Putamen (tissue), 1 donor: ENCODE data around the gene AUH.
"Not testable (repeated sequence)": the region's sequence is repeated elsewhere in the genome, so short reads cannot be mapped to it uniquely, and the experiment has no call there.

Experiments
- DNase-seq: peaks from one replicate; pipeline ENCODE4 v3.0.0-alpha.2; 2016; ENCODE audit warnings: low spot score

The AUH gene

DNA sequence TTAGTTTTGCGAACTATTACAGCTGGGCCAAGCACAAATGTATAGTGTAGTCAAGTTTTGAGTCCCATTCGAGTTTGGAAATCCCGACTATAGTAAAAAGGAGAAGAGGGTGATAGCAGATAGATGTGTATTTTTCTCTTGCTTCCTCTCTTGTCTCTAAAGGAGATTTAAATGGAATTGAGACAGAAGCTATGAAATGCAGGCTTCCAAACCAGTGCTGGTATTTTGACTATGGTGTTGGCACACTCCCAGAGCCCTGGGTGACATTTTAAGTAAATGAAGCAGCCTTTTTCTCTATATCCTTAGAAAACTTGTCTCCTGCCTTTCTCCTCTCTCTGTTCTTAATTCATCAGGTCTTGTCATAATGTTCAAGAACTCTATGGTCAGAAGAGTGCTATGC lies 17.7 kb upstream of the AUH start:
- no peak for DNase-seq

DNA sequence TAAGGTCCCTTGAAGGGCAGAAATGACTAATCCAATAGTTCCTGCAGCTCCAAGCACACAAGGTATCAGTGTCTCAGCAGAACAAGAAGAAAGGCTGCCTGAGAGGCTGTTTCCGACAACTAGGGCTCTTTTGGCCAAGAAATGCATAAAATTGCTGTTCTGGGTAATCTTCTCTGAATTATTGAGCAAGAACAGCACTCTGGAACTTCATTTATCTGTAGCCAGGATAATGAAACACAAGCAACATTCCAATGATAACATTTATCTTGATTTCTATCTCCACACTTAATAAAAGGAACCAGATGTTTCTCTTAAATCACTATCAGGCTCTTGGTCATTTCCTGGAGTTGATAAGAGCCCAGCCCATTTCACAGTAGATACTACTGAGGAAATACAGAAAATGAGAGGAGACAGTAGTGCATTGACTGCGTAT lies 17.0 kb upstream of the AUH start:
- DNase-seq, result no peak

DNA sequence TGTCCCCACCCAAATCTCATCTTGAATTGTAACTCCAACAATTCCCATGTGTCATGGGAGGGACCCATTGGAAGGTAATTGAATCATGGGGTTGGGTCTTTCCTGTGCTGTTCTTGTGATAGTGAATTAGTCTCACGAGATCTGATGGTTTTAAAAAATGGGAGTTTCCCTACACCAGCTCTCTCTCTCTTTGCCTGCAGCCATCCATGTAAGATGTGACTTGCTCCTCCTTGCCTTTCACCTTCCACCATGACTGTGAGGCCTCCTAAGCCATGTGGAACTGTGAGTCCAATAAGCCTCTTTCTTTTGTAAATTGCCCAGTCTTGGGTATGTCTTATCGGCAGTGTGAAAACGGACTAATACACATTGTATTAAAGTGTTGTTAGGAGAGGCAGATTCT lies 16.3 kb upstream of the AUH start:
- not testable (repeated sequence) for DNase-seq

- no peak for DNase-seq
Observed at GRCh38 chr9:91376239-91376638, 14.5 kb upstream of the AUH start.

DNA sequence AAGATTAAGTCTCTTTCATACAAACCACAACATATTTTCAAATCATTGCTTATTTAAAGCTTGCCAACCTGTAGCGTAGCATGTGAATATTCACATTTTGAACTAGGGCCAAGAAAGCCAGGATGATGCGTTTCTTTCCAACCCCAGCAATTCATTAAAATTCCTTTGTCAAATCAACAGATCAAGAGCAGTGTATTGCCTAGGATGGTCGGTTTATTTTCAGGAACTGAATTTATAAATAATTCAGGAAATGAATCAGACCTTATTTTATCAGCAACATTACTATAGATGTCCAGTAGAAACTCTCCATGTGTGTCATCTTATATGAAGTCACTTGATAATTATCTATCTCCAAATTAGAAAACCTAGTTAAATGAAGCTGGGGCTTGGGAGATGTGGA lies 13.2 kb upstream of the AUH start:
- DNase-seq, result no peak

GRCh38 chr9:91371894-91372293 lies 10.2 kb upstream of the AUH start:
- DNase-seq, result no peak

DNA sequence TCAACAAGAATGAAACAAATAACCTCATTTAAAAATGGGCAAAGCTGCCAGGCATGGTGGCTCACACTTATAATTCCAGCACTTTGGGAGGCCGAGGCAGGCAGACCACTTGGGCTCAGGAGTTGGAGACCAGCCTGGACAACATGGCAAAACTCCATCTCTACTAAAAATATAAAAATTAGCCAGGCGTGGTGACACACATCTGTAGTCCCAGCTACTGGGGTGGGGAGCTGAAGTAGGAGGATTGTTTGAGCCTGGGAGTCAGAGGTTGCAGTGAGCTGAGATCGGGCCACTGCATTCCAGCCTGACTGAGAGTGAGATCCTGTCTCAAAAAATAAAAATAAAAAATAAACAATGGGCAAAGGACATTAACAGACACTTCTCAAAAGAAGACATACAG lies 8.3 kb upstream of the AUH start:
- not testable (repeated sequence) for DNase-seq

- no peak for DNase-seq
Observed at GRCh38 chr9:91364702-91365101, 3.0 kb upstream of the AUH start.

- DNase-seq, result no peak
Observed at GRCh38 chr9:91364005-91364404, 2.3 kb upstream of the AUH start.

GRCh38 chr9:91362051-91362611 lies 413 bp upstream of the AUH start:
- no peak for DNase-seq

DNA sequence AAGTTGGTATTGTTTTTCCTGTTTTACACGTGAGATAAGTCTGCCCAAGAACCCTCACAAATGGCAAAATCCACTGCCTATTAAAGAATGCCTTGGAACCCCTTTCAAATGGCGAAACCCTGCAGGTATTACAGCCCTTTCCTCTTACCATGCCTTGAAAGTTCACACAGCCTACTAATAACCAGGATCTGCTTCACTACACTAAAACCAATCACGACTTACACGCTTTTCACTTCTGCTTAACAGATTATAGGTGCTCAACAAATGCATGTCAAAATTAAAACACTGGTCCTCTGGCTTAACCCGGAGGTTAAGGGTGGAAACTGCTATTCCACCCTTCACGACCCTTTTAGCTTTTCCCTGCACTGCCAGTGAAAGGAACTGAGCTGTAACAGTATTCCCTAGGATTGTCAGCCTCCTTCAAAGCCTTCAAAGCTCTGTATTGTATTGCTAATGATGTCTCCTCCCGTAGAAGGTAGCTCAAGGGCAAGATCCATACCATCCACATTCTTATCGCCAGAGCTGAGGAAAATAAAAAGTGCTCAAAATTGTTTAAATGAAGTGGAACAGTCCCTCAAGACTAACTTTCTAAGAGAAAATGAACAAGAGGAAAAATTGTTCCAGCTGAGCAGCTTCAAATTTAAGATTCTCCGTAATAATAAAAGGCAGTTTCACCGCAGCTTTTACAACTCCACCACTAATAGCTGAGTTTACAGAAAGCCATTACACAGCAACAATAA lies 997 bp downstream of the AUH start:
- no peak for DNase-seq

DNA sequence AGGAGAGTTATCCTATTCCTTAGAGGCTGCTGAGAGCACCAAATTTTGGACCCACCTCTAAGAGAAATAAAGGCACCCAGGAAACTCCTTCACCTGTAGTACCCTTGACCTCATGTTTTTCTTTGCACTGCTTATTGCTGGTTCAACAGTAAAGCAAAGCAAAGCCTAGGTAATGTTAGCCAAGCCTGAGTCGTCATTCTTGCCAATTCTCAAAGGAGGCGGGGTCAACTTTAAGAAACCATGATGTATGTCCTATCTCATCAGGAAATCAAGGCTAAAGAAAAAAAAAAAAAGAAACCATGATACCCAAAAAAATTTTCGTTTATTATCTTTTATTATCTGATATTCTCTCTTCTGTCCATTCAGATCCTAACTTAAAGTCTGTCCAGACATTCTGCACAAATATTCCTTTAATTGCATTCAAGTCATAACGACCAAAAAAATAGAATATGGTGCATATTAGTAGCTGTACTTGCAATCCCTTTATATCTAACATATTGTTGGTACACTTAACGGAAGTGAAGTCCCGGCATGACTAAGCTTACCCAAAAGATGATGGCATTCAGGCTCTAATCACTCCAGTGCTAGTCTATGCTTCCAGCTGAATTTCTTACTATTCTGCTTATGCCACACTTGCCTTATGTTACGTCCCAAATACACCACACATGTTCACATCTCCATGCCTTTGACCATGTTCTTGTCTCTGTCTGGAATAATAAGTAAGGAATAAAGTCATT lies 1.8 kb downstream of the AUH start:
- DNase-seq, result no peak

DNA sequence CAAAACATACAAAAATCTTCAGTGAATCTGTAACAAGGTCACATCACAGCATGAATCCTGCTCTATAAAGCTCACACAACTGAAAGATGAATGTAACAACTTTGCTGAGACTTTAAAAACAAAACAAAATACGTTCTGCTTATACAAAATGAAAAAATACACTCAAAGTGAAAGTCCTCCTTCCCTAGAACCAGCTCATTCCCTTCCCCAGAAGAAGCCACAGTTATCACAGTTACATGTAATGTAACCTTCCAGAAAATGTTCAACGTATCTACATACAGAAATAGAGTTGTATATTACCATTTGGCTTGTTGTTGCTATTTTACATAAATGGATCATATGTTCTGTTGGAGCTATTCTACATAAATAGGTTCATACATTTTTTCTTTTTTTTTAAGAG lies 2.6 kb downstream of the AUH start:
- DNase-seq, result no peak

DNA sequence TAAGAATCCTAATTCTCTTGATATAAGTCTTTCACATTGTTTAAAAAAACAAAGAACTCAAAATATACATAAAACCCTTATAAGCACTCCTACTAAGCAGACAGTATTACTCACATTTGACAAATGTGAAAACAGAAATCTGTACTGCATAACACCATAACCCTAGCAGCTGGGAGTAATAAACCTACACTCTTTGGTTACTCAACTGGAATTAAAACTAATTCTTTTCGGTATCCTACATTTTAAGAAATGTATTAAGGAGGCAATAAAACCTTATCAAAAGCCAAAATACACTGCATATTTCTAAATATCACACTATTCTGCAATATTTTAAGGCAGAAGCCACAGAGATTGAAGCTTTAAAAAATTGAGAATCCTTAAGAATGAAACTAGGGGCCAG lies 6.8 kb downstream of the AUH start:
- no peak for DNase-seq

DNA sequence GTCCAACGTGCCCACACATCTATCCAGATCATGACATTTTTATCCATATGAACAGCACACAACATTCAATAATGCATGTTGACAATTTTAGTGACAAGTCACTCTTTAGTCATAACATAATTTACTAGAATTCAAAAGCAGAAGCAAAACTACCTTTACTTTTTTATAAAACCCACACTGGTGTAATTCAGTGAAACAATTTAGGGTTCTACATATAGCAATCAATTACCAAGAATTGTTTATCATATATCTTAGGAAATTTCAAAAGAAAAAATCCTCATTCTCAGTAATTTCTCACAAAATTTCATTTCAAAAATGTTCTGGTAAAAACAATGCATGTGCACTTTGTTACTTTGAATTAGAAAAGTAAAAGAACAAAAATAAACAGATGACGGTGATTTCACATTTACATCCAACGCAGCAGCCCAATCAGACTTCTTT lies 12.6 kb downstream of the AUH start:
- DNase-seq, result no peak

DNA sequence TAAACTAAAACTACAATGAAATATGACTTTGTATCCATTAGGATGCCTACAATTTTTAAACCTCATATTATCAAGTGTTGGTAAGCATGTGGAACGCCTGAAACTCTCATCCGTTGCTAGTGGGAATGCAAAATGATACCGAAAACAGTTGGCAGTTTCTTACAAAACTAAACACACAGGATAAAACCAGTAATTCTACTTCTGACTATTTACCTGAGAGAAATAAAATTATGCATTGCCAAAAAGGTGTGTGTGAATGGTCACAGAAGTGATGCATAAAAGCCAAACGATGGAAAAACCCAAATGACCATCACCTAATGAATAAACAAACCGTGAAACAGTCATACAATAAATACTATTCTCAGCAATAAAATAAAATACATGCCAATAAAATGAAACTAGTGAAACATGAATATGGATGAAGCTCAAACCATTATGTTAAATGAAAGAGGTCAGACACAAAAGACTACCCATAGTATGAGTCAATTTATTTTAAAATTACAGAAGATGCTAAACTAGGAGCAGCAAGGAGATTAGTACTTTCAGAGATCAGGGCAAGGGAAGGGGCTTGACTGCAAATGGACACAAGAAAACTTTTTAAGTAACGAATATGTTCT lies 13.4 kb downstream of the AUH start:
- no peak for DNase-seq

DNA sequence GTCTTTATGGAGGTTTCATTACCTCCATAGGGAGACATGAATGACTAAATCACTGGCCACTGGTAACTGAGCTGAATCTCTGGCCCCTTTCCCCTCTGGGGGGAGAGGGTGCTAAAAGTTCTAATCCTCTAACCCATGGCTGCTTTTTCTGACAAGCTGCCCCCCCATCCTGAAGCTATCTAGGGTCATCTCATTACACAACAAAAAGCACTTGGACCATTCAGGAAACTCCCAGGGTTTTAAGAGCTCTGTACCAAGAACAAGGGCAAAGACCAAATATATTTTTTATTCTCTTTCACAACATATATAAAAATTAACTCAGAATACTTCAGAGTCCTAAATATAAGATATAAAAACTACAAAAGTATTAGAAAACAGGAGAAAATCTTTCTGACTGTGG lies 14.3 kb downstream of the AUH start:
- DNase-seq, result no peak

DNA sequence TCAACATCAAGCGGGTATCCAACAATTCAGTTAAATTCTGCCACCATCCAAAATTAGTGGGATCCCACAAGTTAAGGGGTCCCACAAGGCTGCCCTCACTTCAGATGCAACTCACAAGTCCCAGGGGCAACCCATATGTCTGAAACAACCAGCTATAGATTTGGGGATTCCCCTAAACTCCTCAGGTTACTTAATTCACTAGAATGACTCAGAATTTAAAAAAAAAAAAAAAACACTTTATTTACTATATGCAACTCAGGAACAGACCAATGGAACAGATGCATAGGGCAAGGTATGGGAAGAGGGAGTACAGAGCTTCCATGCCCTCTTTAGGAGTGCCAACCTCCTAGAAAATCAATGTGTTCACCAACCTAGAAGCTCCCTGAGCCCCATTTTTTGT lies 15.1 kb downstream of the AUH start:
- no peak for DNase-seq

GRCh38 chr9:91345978-91346377 lies 15.7 kb downstream of the AUH start:
- DNase-seq, result no peak

GRCh38 chr9:91342575-91342974 lies 19.1 kb downstream of the AUH start:
- no peak for DNase-seq

GRCh38 chr9:91341749-91342148 lies 20.0 kb downstream of the AUH start:
- no peak for DNase-seq

GRCh38 chr9:91341258-91341746 lies 20.4 kb downstream of the AUH start:
- DNase-seq, result no peak
